ENCODE data around the gene CLPSL1. TPM values are rescaled to one million over a fixed set of nuclear protein-coding genes. Genes with fewer than 3 reads are reported as not detected.

Gene CLPSL1
- total RNA-seq, 6 experiments from 2014 or later: not detected

DNA sequence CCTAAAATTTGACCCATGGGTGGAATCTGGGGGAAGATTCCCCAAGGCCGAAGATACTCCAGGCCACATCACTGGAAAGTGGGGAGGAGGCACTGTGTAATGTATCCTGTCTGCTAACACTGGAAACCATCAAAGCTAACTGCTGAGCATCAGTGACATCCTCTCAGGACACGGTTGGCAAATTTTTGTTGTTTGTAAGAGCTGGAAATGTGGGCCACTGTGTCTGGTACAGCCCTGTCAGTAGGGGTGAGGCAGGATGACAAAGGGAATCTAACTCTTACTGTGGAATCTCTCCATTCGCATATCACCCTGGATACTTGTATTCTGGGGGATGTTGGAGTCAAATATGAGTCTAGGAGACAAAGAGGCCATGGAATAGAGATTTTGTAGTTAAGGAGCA is 21.4 kb upstream of the CLPSL1 start:
- Histone ChIP-seq H3K36me3 (no peaks in the 10 kb centered on the region), H3K4me1 (no peaks in the 10 kb centered on the region), H3K27me3 (no peaks in the 10 kb centered on the region), H3K4me3 (no peak overlapping the region), H3K27ac (no peak overlapping the region), H3K9me3 (no peaks in the 10 kb centered on the region)
- DNase-seq (no peak), ATAC-seq (no peak)
- 67% methylated on average over 1 of the region's 3 CpGs for WGBS (ENCODE audit: insufficient coverage, low coverage, low lambda C conversion rate, missing lambda C conversion rate)
- TF ChIP-seq, protein P1, sequence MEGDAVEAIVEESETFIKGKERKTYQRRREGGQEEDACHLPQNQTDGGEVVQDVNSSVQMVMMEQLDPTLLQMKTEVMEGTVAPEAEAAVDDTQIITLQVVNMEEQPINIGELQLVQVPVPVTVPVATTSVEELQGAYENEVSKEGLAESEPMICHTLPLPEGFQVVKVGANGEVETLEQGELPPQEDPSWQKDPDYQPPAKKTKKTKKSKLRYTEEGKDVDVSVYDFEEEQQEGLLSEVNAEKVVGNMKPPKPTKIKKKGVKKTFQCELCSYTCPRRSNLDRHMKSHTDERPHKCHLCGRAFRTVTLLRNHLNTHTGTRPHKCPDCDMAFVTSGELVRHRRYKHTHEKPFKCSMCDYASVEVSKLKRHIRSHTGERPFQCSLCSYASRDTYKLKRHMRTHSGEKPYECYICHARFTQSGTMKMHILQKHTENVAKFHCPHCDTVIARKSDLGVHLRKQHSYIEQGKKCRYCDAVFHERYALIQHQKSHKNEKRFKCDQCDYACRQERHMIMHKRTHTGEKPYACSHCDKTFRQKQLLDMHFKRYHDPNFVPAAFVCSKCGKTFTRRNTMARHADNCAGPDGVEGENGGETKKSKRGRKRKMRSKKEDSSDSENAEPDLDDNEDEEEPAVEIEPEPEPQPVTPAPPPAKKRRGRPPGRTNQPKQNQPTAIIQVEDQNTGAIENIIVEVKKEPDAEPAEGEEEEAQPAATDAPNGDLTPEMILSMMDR (IDR thresholded peaks at IDR 0.05): no peak
- TF ChIP-seq POLR2A (IDR thresholded peaks at IDR 0.05): no peak
- intact Hi-C loops (cut with DNase I): no loop called here

DNA sequence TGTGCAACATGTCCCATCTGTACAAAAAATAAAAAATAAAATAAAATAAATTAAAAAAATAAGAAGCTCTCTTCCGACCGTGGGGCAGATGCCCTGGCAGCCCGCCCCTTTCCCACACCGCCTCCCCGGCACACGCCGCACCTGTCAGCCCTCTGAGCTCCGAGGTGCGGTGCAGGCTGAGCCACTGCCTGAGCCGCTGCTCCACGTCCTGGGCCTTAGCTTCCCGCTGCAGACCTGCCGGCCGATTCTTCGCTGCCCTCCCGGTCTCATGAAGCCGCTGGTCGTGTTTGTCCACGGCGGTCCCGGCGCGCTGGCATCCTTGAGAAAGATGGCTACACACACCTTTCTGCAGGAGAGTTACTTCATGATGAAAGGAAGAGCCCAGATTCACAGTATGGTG is 15.1 kb upstream of the CLPSL1 start:
- H3K36me3 ChIP-seq: no peaks in the 10 kb centered on the region
- no peaks in the 10 kb centered on the region for H3K9me3 ChIP-seq
- no peak overlapping the region for H3K27ac ChIP-seq
- ATAC-seq (peak in 1 of 4 donors; percentile 38), DNase-seq (no peak)
- 78% methylated on average over 12 of the region's 23 CpGs for WGBS (ENCODE audit: insufficient coverage, low coverage, low lambda C conversion rate, missing lambda C conversion rate)
- no peak overlapping the region for H3K4me3 ChIP-seq
- no peaks in the 10 kb centered on the region for H3K4me1 ChIP-seq
- H3K27me3 ChIP-seq: no peaks in the 10 kb centered on the region
- TF ChIP-seq, protein P1 (IDR thresholded peaks at IDR 0.05): no peak
- TF ChIP-seq POLR2A (IDR thresholded peaks at IDR 0.05): no peak
- intact Hi-C loops (cut with DNase I): no loop called here

DNA sequence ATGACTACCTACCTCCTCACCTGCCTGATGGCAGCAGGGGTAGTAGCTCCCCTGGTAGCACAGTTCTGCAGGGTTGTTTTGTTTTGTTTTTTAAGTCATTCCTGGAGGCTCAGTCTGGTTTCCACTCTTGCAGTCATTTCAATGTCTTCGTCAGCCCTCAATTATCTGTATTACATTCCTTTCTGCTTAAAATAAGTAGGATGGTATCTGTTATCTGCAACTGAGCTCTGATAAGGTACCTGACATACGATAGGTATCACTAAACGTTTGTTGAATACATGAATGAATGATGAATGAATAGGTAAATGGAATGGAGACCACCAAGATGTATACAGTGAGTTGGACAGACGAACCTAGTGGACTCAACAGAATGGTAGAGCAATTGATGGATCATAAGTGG is 11.6 kb upstream of the CLPSL1 start:
- no peaks in the 10 kb centered on the region for H3K27me3 ChIP-seq
- TF ChIP-seq, protein P1 (IDR thresholded peaks at IDR 0.05): no peak
- no peak for TF ChIP-seq POLR2A (IDR thresholded peaks at IDR 0.05)
- no peaks in the 10 kb centered on the region for H3K4me1 ChIP-seq
- intact Hi-C loops (cut with DNase I): no loop called here
- no peak for DNase-seq
- WGBS (ENCODE audit: insufficient coverage, low coverage, low lambda C conversion rate, missing lambda C conversion rate): 68% methylated on average over 4 of the region's 4 CpGs
- H3K27ac ChIP-seq: no peak overlapping the region
- no peaks in the 10 kb centered on the region for H3K36me3 ChIP-seq
- H3K9me3 ChIP-seq: no peaks in the 10 kb centered on the region
- ATAC-seq: no peak
- H3K4me3 ChIP-seq: no peak overlapping the region

DNA sequence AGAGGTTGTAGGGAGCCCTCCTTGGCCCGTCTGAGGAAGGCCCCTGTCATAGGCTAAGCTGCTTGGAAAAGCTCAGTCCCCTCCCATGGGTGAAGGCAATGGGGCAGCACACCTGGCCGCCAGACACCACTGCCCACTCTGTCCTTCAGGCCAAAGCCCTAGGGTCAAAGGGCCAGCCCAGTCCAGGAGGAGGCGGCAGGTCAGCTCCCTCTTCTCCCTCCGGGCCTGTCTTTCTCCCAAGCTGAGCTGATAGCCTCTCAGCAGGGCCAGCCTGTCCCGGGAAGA is 9.5 kb upstream of the CLPSL1 start:
- ATAC-seq: peak in 1 of 4 donors; percentile 40
- TF ChIP-seq, protein P1 (IDR thresholded peaks at IDR 0.05): no peak
- no peak for TF ChIP-seq POLR2A (IDR thresholded peaks at IDR 0.05)
- Histone ChIP-seq H3K9me3 (no peaks in the 10 kb centered on the region), H3K27me3 (peaks cover 0 to 5% of the 10 kb centered on the region in 2 donors), H3K36me3 (no peaks in the 10 kb centered on the region), H3K27ac (no peak overlapping the region), H3K4me1 (peaks cover 0 to 2% (median 0%) of the 10 kb centered on the region in 4 donors), H3K4me3 (no peak overlapping the region)
- intact Hi-C loops (cut with DNase I): no loop called here
- 60% methylated on average over 3 of the region's 5 CpGs for WGBS (ENCODE audit: insufficient coverage, low coverage, low lambda C conversion rate, missing lambda C conversion rate)
- no peak for DNase-seq

All from right lobe of liver (tissue), 6 donors.